IPS-15b (cell line): ENCODE data around the gene OSGIN1.

Experiments
- H3K27me3 ChIP-seq: one replicate; pipeline ENCODE4 v1.6.1; 2013; ENCODE audit warnings: low read length; ENCODE audit not compliant: control insufficient read depth, insufficient read depth
- H3K36me3 ChIP-seq: one replicate; pipeline ENCODE4 v1.6.1; 2013; ENCODE audit warnings: low read length; ENCODE audit not compliant: control insufficient read depth, insufficient read depth
- H3K4me1 ChIP-seq: one replicate; pipeline ENCODE4 v1.6.1; 2013; ENCODE audit warnings: mild to moderate bottlenecking, low read length; ENCODE audit not compliant: control insufficient read depth, insufficient read depth
- H3K4me3 ChIP-seq: one replicate; pipeline ENCODE4 v1.5.1; 2013; ENCODE audit warnings: low read depth, low read length
- H3K9ac ChIP-seq: one replicate; pipeline ENCODE4 v1.6.1; 2013; ENCODE audit warnings: low read depth, mild to moderate bottlenecking, low read length
- H3K9me3 ChIP-seq: one replicate; pipeline ENCODE4 v1.6.1; 2013; ENCODE audit warnings: mild to moderate bottlenecking, low read length; ENCODE audit not compliant: control insufficient read depth, insufficient read depth

Gene OSGIN1

GRCh38 chr16:84007520-84007919, 54.5 kb downstream of the OSGIN1 start:
- Histone ChIP-seq H3K27me3 (peaks cover under 1% of the 10 kb centered on the region), H3K36me3 (no peaks in the 10 kb centered on the region)

GRCh38 chr16:84007965-84008364, 54.9 kb downstream of the OSGIN1 start:
- H3K9me3 ChIP-seq = no peaks in the 10 kb centered on the region
- H3K9ac ChIP-seq = no peak overlapping the region
- H3K36me3 ChIP-seq = no peaks in the 10 kb centered on the region
- H3K4me3 ChIP-seq = no peak overlapping the region
- H3K27me3 ChIP-seq = peaks cover 3% of the 10 kb centered on the region
- no peaks in the 10 kb centered on the region for H3K4me1 ChIP-seq

More at GRCh38 chr16:84007520-84007919, 54.5 kb downstream of the OSGIN1 start:
- no peaks in the 10 kb centered on the region for H3K9me3 ChIP-seq
- H3K4me1 ChIP-seq = no peaks in the 10 kb centered on the region
- H3K9ac ChIP-seq = no peak overlapping the region
- no peak overlapping the region for H3K4me3 ChIP-seq

DNA sequence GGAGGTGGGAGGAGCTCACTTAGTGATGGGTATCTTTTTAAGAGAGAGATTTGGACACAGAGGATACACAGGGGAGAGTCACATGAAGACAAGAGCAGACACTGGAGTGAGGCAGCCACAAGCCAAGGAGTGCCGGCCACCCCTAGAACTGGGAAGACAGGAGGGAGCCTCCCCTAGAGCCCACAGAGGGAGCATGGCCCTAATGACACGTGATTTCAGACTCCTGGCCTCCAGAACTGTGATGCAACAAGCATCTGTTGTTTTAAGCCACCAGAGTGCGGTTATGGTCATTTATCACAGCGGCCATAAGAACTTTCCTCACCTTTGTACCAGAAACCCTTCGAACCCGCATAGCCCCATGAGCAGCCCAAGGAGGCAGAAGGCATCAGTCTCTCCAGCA, 56.2 kb downstream of the OSGIN1 start:
- Histone ChIP-seq H3K9me3 (no peaks in the 10 kb centered on the region), H3K4me3 (no peak overlapping the region), H3K4me1 (no peaks in the 10 kb centered on the region), H3K36me3 (no peaks in the 10 kb centered on the region), H3K9ac (no peak overlapping the region), H3K27me3 (peaks cover 3% of the 10 kb centered on the region)

GRCh38 chr16:84013787-84014569, 60.9 kb downstream of the OSGIN1 start:
- Histone ChIP-seq H3K27me3 (peaks cover 3% of the 10 kb centered on the region), H3K4me1 (peaks cover 6% of the 10 kb centered on the region), H3K4me3 (no peak overlapping the region), H3K36me3 (no peaks in the 10 kb centered on the region), H3K9me3 (no peaks in the 10 kb centered on the region), H3K9ac (no peak overlapping the region)

DNA sequence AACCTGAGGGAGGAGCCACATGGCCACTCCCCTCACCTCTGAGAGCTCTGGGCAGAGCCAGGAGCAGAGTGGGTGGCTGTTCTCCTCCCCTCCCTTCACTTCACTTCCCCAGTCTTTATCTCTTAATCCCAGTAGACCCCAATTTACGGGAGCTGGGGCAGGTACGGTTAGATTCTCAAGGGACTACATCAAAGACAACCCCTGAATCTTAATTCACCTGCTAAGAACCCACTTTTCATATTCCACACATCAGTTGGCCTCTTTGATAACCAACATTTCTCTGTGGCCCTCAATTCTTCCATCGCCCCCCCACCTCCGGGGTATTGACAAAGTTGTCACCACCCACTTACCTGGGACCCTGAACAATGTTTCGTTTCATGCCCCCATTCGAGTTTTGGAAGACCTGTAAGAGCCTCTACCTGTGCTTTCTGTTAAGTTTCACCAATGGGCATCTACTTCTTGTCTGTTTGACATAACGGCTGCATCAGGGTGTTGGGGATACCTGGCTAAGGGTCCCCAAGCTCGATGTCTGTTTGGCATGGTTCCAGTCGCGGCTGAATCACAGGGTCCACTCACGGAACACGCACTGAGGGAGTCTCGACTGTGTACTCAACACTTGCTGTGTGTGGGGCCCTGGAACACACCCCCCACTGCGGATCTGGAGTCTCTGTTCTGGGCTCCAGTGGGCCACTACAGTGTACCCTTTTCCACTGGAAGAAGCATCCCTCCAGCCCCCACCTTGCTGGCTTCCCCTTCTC, 61.7 kb downstream of the OSGIN1 start:
- no peak overlapping the region for H3K9ac ChIP-seq
- peaks cover 3% of the 10 kb centered on the region for H3K27me3 ChIP-seq
- peak overlapping the region; percentile 30 for H3K4me3 ChIP-seq
- H3K36me3 ChIP-seq = no peaks in the 10 kb centered on the region
- peaks cover 6% of the 10 kb centered on the region for H3K4me1 ChIP-seq
- no peaks in the 10 kb centered on the region for H3K9me3 ChIP-seq

DNA sequence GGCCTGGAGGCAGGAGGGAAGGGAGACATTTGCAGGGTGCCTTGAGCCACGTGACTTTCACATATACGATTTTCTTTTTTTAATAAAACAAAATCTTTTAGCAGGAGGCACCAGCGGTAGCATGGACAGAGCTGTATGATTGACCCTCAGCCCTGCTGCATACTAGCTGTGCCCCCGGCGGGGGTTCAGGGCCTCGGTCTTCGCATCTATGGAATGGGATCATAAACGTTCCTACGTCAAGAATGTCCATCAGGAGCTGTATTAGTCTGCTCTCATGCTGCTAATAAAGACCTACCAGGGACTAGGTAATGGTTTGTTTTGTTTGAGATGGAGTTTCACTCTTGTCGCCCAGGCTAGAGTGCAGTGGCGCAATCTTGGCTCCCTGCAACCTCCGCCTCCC, 62.4 kb downstream of the OSGIN1 start:
- Histone ChIP-seq H3K9ac (no peak overlapping the region), H3K4me1 (peaks cover 6% of the 10 kb centered on the region), H3K36me3 (no peaks in the 10 kb centered on the region), H3K4me3 (no peak overlapping the region), H3K9me3 (no peaks in the 10 kb centered on the region), H3K27me3 (peaks cover 3% of the 10 kb centered on the region)
